ENCODE data around the gene SLC2A8.

DNA sequence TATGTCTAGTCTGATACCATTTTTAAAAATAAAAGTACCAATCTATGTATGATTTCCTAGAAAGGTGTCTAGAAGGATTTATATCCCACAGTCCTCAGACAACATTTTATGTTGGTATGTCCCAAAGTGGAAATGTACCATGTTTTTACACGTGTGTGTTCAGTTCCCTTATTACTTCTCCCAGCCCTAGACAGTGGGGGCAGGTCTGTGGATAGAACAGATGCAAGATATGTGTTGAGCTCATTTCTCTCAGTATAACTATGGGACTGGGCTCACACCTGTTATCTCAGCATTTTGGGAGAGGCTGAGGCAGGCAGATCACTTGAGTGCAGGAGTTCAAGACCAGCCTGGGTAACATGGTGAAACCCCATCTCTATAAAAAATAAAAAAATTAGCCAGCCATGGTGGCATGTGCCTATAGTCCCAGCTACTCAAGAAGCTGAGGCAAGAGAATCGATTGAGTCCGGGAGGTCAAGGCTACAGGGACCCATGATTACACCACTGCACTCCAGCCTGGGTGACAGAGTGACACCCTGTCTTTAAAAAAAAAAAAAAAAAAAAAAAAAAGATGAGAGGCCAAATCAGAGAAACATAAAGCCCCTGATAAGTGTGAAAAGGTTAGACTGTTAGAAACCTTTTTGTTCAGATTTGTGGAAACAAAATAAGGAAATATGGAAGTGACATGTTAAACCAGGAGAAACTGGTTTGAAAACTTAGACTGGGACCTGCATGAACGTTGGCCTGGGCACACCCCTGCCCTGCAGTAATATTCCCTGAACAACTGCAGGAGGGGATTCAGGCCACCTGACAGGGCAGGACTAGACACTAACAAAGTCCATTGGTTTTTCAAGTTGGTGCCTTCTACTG is 7.4 kb upstream of the SLC2A8 start:
- TF ChIP-seq, protein P1, sequence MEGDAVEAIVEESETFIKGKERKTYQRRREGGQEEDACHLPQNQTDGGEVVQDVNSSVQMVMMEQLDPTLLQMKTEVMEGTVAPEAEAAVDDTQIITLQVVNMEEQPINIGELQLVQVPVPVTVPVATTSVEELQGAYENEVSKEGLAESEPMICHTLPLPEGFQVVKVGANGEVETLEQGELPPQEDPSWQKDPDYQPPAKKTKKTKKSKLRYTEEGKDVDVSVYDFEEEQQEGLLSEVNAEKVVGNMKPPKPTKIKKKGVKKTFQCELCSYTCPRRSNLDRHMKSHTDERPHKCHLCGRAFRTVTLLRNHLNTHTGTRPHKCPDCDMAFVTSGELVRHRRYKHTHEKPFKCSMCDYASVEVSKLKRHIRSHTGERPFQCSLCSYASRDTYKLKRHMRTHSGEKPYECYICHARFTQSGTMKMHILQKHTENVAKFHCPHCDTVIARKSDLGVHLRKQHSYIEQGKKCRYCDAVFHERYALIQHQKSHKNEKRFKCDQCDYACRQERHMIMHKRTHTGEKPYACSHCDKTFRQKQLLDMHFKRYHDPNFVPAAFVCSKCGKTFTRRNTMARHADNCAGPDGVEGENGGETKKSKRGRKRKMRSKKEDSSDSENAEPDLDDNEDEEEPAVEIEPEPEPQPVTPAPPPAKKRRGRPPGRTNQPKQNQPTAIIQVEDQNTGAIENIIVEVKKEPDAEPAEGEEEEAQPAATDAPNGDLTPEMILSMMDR (IDR thresholded peaks at IDR 0.05), result no peak
- no peak for TF ChIP-seq POLR2A (IDR thresholded peaks at IDR 0.05)
